ENCODE results near the gene PTGER2. TPM values are rescaled to one million over a fixed set of nuclear protein-coding genes. Genes with fewer than 3 reads are reported as not detected.
A peak's percentile ranks its signal among the peaks of the same experiment; 100 is the strongest.

Gene PTGER2
- total RNA-seq, 1 experiment from 2014 or later, result 0.57 TPM

DNA sequence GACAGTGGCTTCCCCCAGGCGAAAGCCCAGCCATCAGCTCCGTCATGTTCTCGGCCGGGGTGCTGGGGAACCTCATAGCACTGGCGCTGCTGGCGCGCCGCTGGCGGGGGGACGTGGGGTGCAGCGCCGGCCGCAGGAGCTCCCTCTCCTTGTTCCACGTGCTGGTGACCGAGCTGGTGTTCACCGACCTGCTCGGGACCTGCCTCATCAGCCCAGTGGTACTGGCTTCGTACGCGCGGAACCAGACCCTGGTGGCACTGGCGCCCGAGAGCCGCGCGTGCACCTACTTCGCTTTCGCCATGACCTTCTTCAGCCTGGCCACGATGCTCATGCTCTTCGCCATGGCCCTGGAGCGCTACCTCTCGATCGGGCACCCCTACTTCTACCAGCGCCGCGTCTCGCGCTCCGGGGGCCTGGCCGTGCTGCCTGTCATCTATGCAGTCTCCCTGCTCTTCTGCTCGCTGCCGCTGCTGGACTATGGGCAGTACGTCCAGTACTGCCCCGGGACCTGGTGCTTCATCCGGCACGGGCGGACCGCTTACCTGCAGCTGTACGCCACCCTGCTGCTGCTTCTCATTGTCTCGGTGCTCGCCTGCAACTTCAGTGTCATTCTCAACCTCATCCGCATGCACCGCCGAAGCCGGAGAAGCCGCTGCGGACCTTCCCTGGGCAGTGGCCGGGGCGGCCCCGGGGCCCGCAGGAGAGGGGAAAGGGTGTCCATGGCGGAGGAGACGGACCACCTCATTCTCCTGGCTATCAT is 663 bp downstream of the PTGER2 start:
- Histone ChIP-seq H3K9me2 (ENCODE audit: insufficient read depth) (no peaks in the 10 kb centered on the region), H4K20me1 (ENCODE audit: insufficient read depth) (no peaks in the 10 kb centered on the region), H3K4me3 (replicated peaks in 1 of 2; ENCODE audit: low read depth in 1 of 2, low read length in 2 of 2) (peak overlapping the region; percentile 31 to 53), H3K36me3 (ENCODE audit: control insufficient read depth in 1 of 2, insufficient read depth in 2 of 2, low read length in 2 of 2) (no peaks in the 10 kb centered on the region), H3K27me3 (ENCODE audit: insufficient read depth, low read length) (no peaks in the 10 kb centered on the region; the same call in 1 of the 2 replicates), H3K9ac (ENCODE audit: low read length) (no peak overlapping the region), H3K4me1 (ENCODE audit: control insufficient read depth in 1 of 2, insufficient read depth in 2 of 2, low read length in 2 of 2) (peaks cover 8 to 14% of the 10 kb centered on the region in 2 experiments; a peak in 2 of 4 replicates), H3K79me2 (ENCODE audit: insufficient read depth, low read length) (no peaks in the 10 kb centered on the region), H3K4me2 (ENCODE audit: low read length) (peak overlapping the region; percentile 84), H3K9me3 (ENCODE audit: control insufficient read depth in 1 of 2, insufficient read depth in 1 of 2, low read depth in 1 of 2, low read length in 2 of 2) (no peaks in the 10 kb centered on the region), H3K27ac (ENCODE audit: low read depth, low read length) (no peak overlapping the region; the same call in 1 of the 2 replicates), H2AFZ (ENCODE audit: low read depth, low read length, poor library complexity, severe bottlenecking) (no peak overlapping the region)
- no peak for TF ChIP-seq SP1 (IDR thresholded peaks at IDR 0.05; ENCODE audit: low read depth)
- TF ChIP-seq POLR2AphosphoS5 (IDR thresholded peaks at IDR 0.05; ENCODE audit: low read depth, low read length), result no peak
- TF ChIP-seq EZH2phosphoT487 (IDR thresholded peaks at IDR 0.05; ENCODE audit: borderline replicate concordance), result no peak
- TF ChIP-seq, protein P1, sequence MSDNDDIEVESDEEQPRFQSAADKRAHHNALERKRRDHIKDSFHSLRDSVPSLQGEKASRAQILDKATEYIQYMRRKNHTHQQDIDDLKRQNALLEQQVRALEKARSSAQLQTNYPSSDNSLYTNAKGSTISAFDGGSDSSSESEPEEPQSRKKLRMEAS (IDR thresholded peaks at IDR 0.05), result no peak
- TF ChIP-seq, protein P2, sequence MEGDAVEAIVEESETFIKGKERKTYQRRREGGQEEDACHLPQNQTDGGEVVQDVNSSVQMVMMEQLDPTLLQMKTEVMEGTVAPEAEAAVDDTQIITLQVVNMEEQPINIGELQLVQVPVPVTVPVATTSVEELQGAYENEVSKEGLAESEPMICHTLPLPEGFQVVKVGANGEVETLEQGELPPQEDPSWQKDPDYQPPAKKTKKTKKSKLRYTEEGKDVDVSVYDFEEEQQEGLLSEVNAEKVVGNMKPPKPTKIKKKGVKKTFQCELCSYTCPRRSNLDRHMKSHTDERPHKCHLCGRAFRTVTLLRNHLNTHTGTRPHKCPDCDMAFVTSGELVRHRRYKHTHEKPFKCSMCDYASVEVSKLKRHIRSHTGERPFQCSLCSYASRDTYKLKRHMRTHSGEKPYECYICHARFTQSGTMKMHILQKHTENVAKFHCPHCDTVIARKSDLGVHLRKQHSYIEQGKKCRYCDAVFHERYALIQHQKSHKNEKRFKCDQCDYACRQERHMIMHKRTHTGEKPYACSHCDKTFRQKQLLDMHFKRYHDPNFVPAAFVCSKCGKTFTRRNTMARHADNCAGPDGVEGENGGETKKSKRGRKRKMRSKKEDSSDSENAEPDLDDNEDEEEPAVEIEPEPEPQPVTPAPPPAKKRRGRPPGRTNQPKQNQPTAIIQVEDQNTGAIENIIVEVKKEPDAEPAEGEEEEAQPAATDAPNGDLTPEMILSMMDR (IDR thresholded peaks at IDR 0.05 in 2 of 3, conservative IDR thresholded peaks at IDR 0.05 in 1 of 3; ENCODE audit: borderline replicate concordance in 1 of 3, insufficient read depth in 1 of 3, low read depth in 2 of 3, low read length in 2 of 3), result no peak
- no peak for TF ChIP-seq ELF1 (IDR thresholded peaks at IDR 0.05; ENCODE audit: borderline replicate concordance, low read depth)
- CTCF ChIA-PET, result no interaction called here
- DNase-seq (ENCODE audit: low read depth, low spot score), result no peak
- no peak for ATAC-seq
- POLR2A ChIA-PET, result no interaction called here
- RAD21 ChIA-PET (ENCODE audit: low non-redundant PET in 1 of 2, low total read pairs in 2 of 2, uncharacterized antibody in 2 of 2, unreplicated experiment in 2 of 2), result no interaction called here
- intact Hi-C loops (cut with micrococcal nuclease), result no loop called here
- BruUV-seq (replicated peaks), result no TSS peak

DNA sequence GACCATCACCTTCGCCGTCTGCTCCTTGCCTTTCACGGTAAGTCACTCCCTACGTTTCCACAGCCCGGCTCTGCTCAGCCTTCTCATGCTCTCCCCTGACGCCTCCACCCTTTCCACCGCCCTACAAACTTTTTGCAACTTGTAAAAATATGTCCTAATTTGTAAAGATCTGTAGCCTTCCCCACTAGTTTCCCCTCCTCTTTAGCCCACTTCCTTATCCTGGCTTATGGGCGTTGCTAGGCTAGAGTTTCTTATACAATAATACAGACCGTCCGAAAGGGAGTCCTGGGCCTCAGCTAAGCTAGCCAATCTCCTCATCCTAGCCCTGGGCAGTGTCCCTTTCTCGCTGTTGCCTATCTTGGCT is 1.2 kb downstream of the PTGER2 start:
- H3K9ac ChIP-seq (ENCODE audit: low read length), result no peak overlapping the region
- ChIA-PET RAD21 (ENCODE audit: low non-redundant PET in 1 of 2, low total read pairs in 2 of 2, uncharacterized antibody in 2 of 2, unreplicated experiment in 2 of 2) (no interaction called here), POLR2A (no interaction called here), CTCF (no interaction called here)
- no peaks in the 10 kb centered on the region for H3K36me3 ChIP-seq (ENCODE audit: control insufficient read depth in 1 of 2, insufficient read depth in 2 of 2, low read length in 2 of 2)
- H4K20me1 ChIP-seq (ENCODE audit: insufficient read depth), result no peaks in the 10 kb centered on the region
- H3K79me2 ChIP-seq (ENCODE audit: insufficient read depth, low read length), result no peaks in the 10 kb centered on the region
- H2AFZ ChIP-seq (ENCODE audit: low read depth, low read length, poor library complexity, severe bottlenecking), result no peak overlapping the region
- H3K4me3 ChIP-seq (replicated peaks in 1 of 2; ENCODE audit: low read depth in 1 of 2, low read length in 2 of 2), result no peak overlapping the region
- BruUV-seq (replicated peaks), result no TSS peak
- H3K27ac ChIP-seq (ENCODE audit: low read depth, low read length), result no peak overlapping the region
- no peak for TF ChIP-seq ZFX (IDR thresholded peaks at IDR 0.05)
- H3K4me1 ChIP-seq (ENCODE audit: control insufficient read depth in 1 of 2, insufficient read depth in 2 of 2, low read length in 2 of 2), result peaks cover 8 to 14% of the 10 kb centered on the region in 2 experiments; a peak in 2 of 4 replicates
- DNase-seq (ENCODE audit: low read depth, low spot score) (no peak), ATAC-seq (no peak)
- H3K9me3 ChIP-seq (ENCODE audit: control insufficient read depth in 1 of 2, insufficient read depth in 1 of 2, low read depth in 1 of 2, low read length in 2 of 2), result no peaks in the 10 kb centered on the region
- no peak overlapping the region for H3K4me2 ChIP-seq (ENCODE audit: low read length)
- no peaks in the 10 kb centered on the region; the same call in 1 of the 2 replicates for H3K27me3 ChIP-seq (ENCODE audit: insufficient read depth, low read length)
- no peaks in the 10 kb centered on the region for H3K9me2 ChIP-seq (ENCODE audit: insufficient read depth)
- intact Hi-C loops (cut with micrococcal nuclease), result no loop called here
